IMR-90 (cell line): ENCODE results near the gene AKAP13. TPM values are rescaled to one million over a fixed set of nuclear protein-coding genes. Genes with fewer than 3 reads are reported as not detected.
"Not testable (repeated sequence)": the region's sequence is repeated elsewhere in the genome, so short reads cannot be mapped to it uniquely, and the experiment has no call there.

Experiments
- ATAC-seq: fragments of 200-7000 bp; cut with Tn5 transposase; 2 replicates; pipeline ENCODE4 v1.9.1; 2020; ENCODE audit warnings: low read depth, mild to moderate bottlenecking, moderate library complexity
- BruUV-seq: library from RNA; stranded (reverse); fragments of 400-500 nt; replicated peaks from 2 replicates; lab custom pipeline; 2021; lab: Mats Ljungman, UMichigan
- CTCF ChIA-PET: fragments of 300-600 bp; formaldehyde crosslinking; extraction: SDS; loops from one replicate; lab custom pipeline; 2021; ENCODE audit warnings: antibody characterized with exemption; lab: Yijun Ruan, JAX
- POLR2A ChIA-PET: fragments of 300-600 bp; sonication (Branson Sonifier 250); formaldehyde crosslinking; loops from one replicate; lab custom pipeline; 2022; ENCODE audit warnings: antibody characterized with exemption; ENCODE audit not compliant: unreplicated experiment; lab: Charles Lee
- DNase-seq: peaks from one replicate; pipeline ENCODE4 v3.0.0; 2013
- H2AFZ ChIP-seq: replicated peaks from 2 replicates; pipeline ENCODE3; 2013; ENCODE audit warnings: low read length, mild to moderate bottlenecking; ENCODE audit not compliant: poor library complexity
- H2AK5ac ChIP-seq: 2 replicates; pipeline ENCODE4 v1.6.1; 2013; ENCODE audit warnings: low read depth, low read length, inconsistent platforms
- H2AK9ac ChIP-seq: replicated peaks from 2 replicates; pipeline ENCODE3; 2013; ENCODE audit warnings: mild to moderate bottlenecking, low read depth, low read length, moderate library complexity; ENCODE audit not compliant: poor library complexity
- H2BK120ac ChIP-seq: 2 replicates; pipeline ENCODE4 v1.6.1; 2013; ENCODE audit warnings: low read depth, low read length, inconsistent platforms
- H2BK15ac ChIP-seq: 3 replicates; pipeline ENCODE4 v1.6.1; 2013; ENCODE audit warnings: low read depth, low read length, inconsistent platforms
- H2BK20ac ChIP-seq: 2 replicates; pipeline ENCODE4 v1.6.1; 2013; ENCODE audit warnings: low read depth, mild to moderate bottlenecking, inconsistent platforms, low read length, moderate library complexity
- H2BK5ac ChIP-seq: 2 replicates; pipeline ENCODE4 v1.6.1; 2013; ENCODE audit warnings: mild to moderate bottlenecking, low read depth, low read length, inconsistent platforms; ENCODE audit not compliant: poor library complexity, severe bottlenecking
- H3K14ac ChIP-seq: replicated peaks from 2 replicates; pipeline ENCODE4 v1.6.1; 2013; ENCODE audit warnings: low read depth, low read length, inconsistent platforms
- H3K18ac ChIP-seq: 2 replicates; pipeline ENCODE4 v1.6.1; 2013; ENCODE audit warnings: low read depth, low read length, control low read depth
- H3K23ac ChIP-seq: 2 replicates; pipeline ENCODE4 v1.6.1; 2013; ENCODE audit warnings: low read depth, low read length, inconsistent platforms
- H3K27ac ChIP-seq: 2 replicates; pipeline ENCODE4 v1.5.1; 2013; ENCODE audit warnings: mild to moderate bottlenecking, control low read depth, low read length; ENCODE audit not compliant: insufficient read depth
- H3K27me3 ChIP-seq: 2 replicates; pipeline ENCODE4 v1.6.1; 2013; ENCODE audit warnings: low read length; ENCODE audit not compliant: control insufficient read depth, insufficient read depth
- H3K36me3 ChIP-seq: 2 replicates; pipeline ENCODE4 v1.6.1; 2013; ENCODE audit warnings: low read length, mixed read lengths; ENCODE audit not compliant: control insufficient read depth, insufficient read depth
- H3K4ac ChIP-seq: 2 replicates; pipeline ENCODE4 v1.6.1; 2013; ENCODE audit warnings: low read depth, low read length, inconsistent platforms
- H3K4me1 ChIP-seq: 2 replicates; pipeline ENCODE4 v1.6.1; 2013; ENCODE audit warnings: low read length, mixed read lengths; ENCODE audit not compliant: control insufficient read depth, insufficient read depth
- H3K4me2 ChIP-seq: 2 replicates; pipeline ENCODE4 v1.6.1; 2013; ENCODE audit warnings: low read depth, mild to moderate bottlenecking, control low read depth, low read length, moderate library complexity
- H3K4me3 ChIP-seq: 2 replicates; pipeline ENCODE4 v1.5.1; 2013; ENCODE audit warnings: low read depth, mild to moderate bottlenecking, control low read depth, low read length, moderate library complexity; ENCODE audit not compliant: insufficient read depth
- H3K56ac ChIP-seq: 2 replicates; pipeline ENCODE4 v1.6.1; 2013; ENCODE audit warnings: low read length, inconsistent platforms; ENCODE audit not compliant: insufficient read depth; ENCODE audit errors: extremely low read depth
- H3K79me1 ChIP-seq, 2 experiments: 2 replicates each; pipeline ENCODE4 v1.6.1; 2013; ENCODE audit warnings: low read length in 2 of 2, inconsistent platforms in 1 of 2, low read depth in 1 of 2
- H3K9ac ChIP-seq: 2 replicates; pipeline ENCODE4 v1.6.1; 2013; ENCODE audit warnings: low read depth, low read length, control low read depth
- H3K9me1 ChIP-seq: 2 replicates; pipeline ENCODE4 v1.6.1; 2013; ENCODE audit warnings: low read length, inconsistent platforms; ENCODE audit not compliant: insufficient read depth
- H3K9me3 ChIP-seq: 2 replicates; pipeline ENCODE4 v1.6.1; 2013; ENCODE audit warnings: low read length; ENCODE audit not compliant: control insufficient read depth, insufficient read depth
- H4K20me1 ChIP-seq: 2 replicates; pipeline ENCODE4 v1.6.1; 2013; ENCODE audit warnings: low read length, inconsistent platforms; ENCODE audit not compliant: insufficient read depth
- H4K5ac ChIP-seq: 2 replicates; pipeline ENCODE4 v1.6.1; 2013; ENCODE audit warnings: mild to moderate bottlenecking, low read depth, low read length, control low read depth
- H4K8ac ChIP-seq, 2 experiments: 2 replicates each; pipeline ENCODE4 v1.6.1; 2013; ENCODE audit warnings: low read depth in 2 of 2, low read length in 2 of 2, control low read depth in 1 of 2, inconsistent platforms in 1 of 2
- H4K91ac ChIP-seq: 2 replicates; pipeline ENCODE4 v1.6.1; 2013; ENCODE audit warnings: low read depth, low read length, inconsistent platforms; ENCODE audit not compliant: insufficient read depth
- dilution Hi-C: fragments of 300-500 bp; cut with HindIII; formaldehyde crosslinking; loops from one replicate; pipeline ENCODE4 v1.14.3; 2018; ENCODE audit warnings: low sequenced_read_pairs; ENCODE audit not compliant: unreplicated experiment
- in situ Hi-C: fragments of 300-500 bp; cut with MboI; formaldehyde crosslinking; loops from 3 replicates; pipeline ENCODE4 v1.14.3; 2019; ENCODE audit warnings: low sequenced_read_pairs, inconsistent platforms, mixed read lengths
- intact Hi-C: fragments of 100-400 bp; cut with micrococcal nuclease; formaldehyde crosslinking; loops from 2 replicates; pipeline ENCODE4 v1.10.0; 2022
- polyA plus RNA-seq, 3 experiments: library from polyadenylated mRNA; depleted of rRNA; stranded (reverse); fragments of >200 nt; gene quantifications; 2 replicates each; pipeline ENCODE4 v1.2.3, GENCODE V29; 2012; ENCODE audit warnings: low replicate concordance in 1 of 3
- total RNA-seq: library from RNA; depleted of rRNA; stranded (reverse); fragments of >200 nt; gene quantifications from 2 replicates; pipeline ENCODE4 v1.2.3, GENCODE V29; 2012

The AKAP13 gene
- total and polyA plus RNA-seq, 2 of the 4 experiments (the other 2 are of a cell fraction): 10.4 to 46.4 TPM

- H4K5ac ChIP-seq, H4K91ac ChIP-seq, H3K56ac ChIP-seq, H3K36me3 ChIP-seq, H2AK5ac ChIP-seq, H3K4me3 ChIP-seq, dilution Hi-C loops, H2BK15ac ChIP-seq, H3K4me1 ChIP-seq, H3K23ac ChIP-seq, H3K14ac ChIP-seq, POLR2A ChIA-PET, H2AFZ ChIP-seq, H3K9me3 ChIP-seq, H3K9me1 ChIP-seq, H2AK9ac ChIP-seq, H3K27ac ChIP-seq, BruUV-seq, H3K4me2 ChIP-seq, H2BK5ac ChIP-seq, H4K20me1 ChIP-seq, H2BK120ac ChIP-seq, H3K27me3 ChIP-seq, H3K9ac ChIP-seq, DNase-seq, ATAC-seq, H4K8ac ChIP-seq, H2BK20ac ChIP-seq, H3K18ac ChIP-seq, H3K4ac ChIP-seq: not testable (repeated sequence)
- in situ Hi-C loops: loop anchor here (10.0 kb wide), 1 partner anchor 350 kb away; no protein-coding TSS in a partner anchor
- CTCF ChIA-PET: interaction anchor here (0.7 kb wide), 1 partner anchor 188 kb away, joined by 5 read pairs; no protein-coding TSS in a partner anchor
- intact Hi-C loops: loop anchor here (5.0 to 10.0 kb wide), 4 partner anchors 103 to 220 kb away; partner anchors contain the start of gene AKAP13
- peaks cover 25 to 61% of the 10 kb centered on the region in 2 experiments for H3K79me1 ChIP-seq
Measured at GRCh38 chr15:85484923-85485322, 104.5 kb downstream of the AKAP13 start.
